ENCODE data around the gene LRFN4. TPM values are rescaled to one million over a fixed set of nuclear protein-coding genes. Genes with fewer than 3 reads are reported as not detected.

The LRFN4 gene
- total RNA-seq, 1 donor from 2014 or later = 22.0 TPM

- intact Hi-C loops (cut with micrococcal nuclease) = no loop called here
Measured at GRCh38 chr11:66868726-66869566, 12.1 kb downstream of the LRFN4 start.

DNA sequence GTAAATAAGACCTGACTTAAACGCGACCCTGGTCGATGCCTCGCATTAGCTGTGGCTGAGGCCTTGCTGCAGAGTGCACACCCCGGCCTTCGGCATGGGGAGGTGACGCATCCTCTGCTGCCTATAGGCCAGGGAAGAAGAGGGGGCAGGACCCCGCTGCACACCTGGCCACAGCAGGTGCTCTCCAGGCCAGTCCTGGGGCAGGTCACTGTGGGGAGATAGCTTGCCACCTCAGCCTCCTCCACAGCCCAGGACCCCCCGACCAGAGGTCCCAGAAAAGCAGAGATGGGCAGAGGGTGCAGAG, 12.7 kb downstream of the LRFN4 start:
- intact Hi-C loops (cut with micrococcal nuclease) = no loop called here

GRCh38 chr11:66870131-66870530, 13.3 kb downstream of the LRFN4 start:
- intact Hi-C loops (cut with micrococcal nuclease) = no loop called here

GRCh38 chr11:66870616-66871520, 14.0 kb downstream of the LRFN4 start:
- intact Hi-C loops (cut with micrococcal nuclease) = no loop called here

- intact Hi-C loops (cut with micrococcal nuclease) = no loop called here
Measured at GRCh38 chr11:66871521-66871901, 14.6 kb downstream of the LRFN4 start.

- intact Hi-C loops (cut with micrococcal nuclease) = no loop called here
Measured at GRCh38 chr11:66874232-66874631, 17.4 kb downstream of the LRFN4 start.

- intact Hi-C loops (cut with micrococcal nuclease) = no loop called here
Measured at GRCh38 chr11:66875378-66875777, 18.5 kb downstream of the LRFN4 start.

DNA sequence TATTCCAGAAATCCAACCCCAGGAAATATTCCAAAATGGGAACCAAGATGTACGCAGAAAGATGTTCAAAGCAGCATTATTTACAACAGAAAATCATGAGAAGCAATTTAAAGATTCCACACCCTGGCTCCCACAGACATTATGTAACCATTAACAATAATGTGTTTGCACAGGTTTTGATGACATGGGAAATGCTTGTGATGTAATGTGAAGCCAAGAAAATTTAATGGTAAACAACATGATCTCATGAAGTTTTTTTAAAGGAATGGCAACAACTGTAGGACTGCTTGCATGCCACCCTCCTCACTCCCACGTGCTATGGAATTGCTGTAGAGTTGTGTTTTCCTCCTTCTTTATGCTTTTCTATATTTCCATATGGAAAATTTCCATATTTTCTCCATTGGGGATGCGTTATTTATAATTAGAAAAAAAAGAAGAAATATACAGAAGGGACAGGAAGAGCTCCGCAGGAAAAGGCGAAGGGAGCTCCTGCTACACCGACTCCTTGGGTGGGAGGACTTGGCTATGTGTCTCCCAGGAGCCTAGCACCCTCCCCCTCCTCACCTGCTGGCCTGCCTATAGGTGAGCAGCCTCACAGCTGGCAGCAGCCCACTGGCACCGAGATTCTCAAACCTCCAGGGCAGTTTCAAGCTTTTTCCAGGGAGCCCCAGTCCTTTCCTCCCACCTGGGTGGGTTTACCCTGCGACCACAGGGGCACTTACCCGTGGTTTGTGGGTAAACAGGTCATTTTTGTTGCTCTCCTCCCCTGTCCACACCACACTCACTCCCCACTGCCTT, 20.9 kb downstream of the LRFN4 start:
- intact Hi-C loops (cut with micrococcal nuclease) = no loop called here

DNA sequence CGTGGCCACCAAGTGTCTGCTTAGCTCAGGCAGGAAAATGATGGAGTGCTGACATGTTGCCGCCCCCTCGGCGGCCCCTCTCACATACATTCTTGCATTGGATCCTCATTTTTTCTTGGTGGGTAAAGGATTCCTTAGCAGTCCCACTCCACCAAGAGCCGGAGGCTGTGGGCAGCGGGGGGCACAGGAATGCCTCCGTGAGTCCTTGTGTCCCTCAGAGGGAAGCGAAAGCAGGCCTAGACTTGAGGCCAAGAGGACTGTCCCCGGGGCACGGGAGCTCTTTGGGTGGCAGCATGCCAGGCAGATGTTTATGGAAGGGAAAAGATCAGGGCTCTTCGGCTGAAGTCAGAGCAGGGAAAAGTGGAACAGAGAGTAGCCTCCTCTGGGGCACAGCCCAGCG, 21.6 kb downstream of the LRFN4 start:
- intact Hi-C loops (cut with micrococcal nuclease) = no loop called here

GRCh38 chr11:66879000-66879399, 22.1 kb downstream of the LRFN4 start:
- intact Hi-C loops (cut with micrococcal nuclease) = no loop called here

DNA sequence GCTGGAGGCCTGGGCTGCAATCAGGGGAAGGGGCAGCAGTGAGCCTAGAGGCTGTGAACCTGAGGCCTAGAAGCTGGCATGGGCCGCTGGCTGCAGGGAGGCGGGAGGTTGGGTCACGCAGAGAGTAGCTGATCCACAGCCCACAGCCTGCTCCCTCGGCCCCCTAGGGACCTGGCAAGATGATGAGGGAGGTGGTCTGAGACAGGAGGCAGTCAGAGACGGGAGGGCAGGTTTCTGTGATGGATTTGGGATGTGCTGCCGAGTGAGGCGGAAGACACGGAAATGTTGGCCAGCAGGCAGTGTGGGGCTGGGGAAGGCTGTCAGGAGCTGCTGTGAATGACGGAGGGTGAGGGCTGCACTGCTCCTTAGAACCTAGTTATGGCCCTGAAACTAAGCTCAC, 22.7 kb downstream of the LRFN4 start:
- intact Hi-C loops (cut with micrococcal nuclease) = no loop called here

DNA sequence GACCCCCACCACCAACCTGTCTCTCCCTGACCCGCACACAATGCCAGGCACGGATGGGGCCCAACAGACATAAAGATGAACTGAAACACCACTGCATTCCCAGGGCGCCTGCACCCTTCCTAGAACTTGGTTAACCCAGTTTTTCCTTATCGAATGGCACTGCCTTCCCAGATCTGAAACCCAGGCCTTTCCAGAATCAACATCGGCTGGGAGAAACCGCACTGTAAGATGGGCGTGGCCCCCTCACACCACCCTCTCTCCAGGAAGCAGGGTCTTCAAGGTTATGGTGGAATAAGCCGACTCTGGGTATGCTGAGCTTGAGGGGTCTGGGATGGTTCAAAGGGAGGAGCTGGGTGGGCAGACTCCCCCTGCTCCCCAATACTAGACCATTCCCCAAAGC, 23.1 kb downstream of the LRFN4 start:
- intact Hi-C loops (cut with micrococcal nuclease) = no loop called here

DNA sequence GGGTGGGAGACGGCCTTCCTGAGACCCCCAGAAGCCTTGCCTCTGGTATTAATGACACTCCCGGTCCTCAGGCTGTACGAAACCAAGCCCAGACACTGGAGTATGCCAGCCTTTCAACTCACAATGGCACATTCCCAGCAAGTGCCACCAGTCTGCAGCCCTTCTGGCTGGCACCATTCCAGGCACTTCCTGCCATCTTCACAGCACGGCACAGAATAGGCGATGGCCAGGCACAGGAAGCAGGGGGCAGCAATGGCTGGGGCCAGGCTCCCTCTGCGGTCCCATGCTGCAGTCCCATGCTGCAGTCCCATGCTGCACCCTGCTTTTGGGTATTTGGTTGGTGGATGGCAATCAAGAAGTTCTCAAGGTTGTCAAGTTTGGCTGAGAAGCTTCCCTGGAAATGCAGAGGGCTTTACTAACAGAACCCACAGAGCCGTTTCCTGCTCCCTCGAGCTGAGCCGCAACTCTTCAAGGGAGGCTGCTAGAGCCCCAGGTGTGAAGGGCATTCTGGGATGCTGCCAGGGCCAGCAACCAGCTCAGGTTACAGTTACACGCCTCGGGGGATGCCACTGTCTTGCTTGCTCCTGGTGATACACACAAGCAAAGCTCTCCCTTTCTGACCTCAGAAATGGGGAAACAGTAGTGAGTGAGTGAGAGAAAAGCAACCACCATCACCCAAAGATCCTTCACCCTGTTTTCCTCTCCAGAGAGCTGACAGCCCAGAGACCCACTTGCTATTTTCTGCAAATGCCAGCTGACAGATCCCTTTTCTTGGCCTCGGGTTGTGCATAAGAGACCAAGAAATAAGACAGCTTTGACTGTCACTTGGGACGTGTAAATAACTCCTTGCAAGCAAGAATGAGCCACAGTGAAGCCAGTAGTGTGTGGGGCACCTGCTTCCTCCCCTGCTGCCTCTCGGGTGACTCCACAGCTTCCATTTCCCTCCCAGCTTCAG, 23.9 kb downstream of the LRFN4 start:
- intact Hi-C loops (cut with micrococcal nuclease) = no loop called here

GRCh38 chr11:66881451-66881835, 24.6 kb downstream of the LRFN4 start:
- intact Hi-C loops (cut with micrococcal nuclease) = no loop called here

- intact Hi-C loops (cut with micrococcal nuclease) = no loop called here
Measured at GRCh38 chr11:66881927-66882452, 25.1 kb downstream of the LRFN4 start.

- intact Hi-C loops (cut with micrococcal nuclease) = loop anchor here (1.0 kb wide), 1 partner anchor 188 kb away; no protein-coding TSS in a partner anchor
Measured at GRCh38 chr11:66882561-66883015, 25.7 kb downstream of the LRFN4 start.

DNA sequence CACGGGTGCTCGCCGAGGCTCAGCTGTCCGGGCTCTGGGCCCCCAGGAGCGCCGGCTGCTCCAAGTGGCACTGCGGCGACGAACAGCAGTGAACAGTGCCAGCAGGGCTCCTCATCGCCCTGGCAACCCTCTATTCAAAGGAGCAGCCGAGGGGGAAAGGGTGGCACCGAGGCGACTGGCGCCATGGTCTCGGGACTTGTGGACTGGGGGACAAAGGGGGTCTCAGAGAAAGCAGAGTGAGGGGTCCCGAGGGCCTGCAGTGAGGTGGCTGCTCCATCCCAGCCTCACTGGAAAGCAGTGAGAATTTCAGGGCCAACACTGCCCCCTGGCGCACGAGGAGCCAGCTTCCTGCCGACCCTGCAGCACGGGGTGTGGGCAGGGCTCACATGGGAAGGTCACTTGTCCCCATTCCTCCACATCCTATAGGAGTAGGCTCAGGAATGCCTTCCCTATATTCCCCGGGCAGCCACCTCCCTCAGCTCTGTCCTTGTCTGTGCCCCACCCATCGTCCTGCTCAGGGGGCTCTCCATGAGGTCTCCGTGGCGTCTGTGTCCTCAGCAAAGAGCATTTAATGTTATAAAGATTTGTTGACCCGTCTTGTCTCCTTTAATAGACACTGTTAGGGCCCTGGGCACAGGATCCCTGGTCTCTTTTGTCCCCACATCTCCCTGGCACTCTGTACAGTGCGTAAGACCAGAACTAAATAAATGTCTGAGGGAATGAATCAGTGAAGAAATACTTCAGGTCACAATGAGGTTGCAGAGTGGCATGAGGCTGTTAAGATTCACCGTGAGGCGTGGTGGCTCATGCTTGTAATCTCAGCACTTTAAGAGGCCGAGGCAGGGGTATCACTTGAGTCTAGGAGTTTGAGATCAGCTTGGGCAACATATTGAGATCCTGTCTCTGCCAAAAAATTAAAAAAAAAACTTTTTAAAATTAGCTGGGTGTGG, 26.4 kb downstream of the LRFN4 start:
- intact Hi-C loops (cut with micrococcal nuclease) = loop anchor here (1.0 kb wide), 1 partner anchor 189 kb away; no protein-coding TSS in a partner anchor

DNA sequence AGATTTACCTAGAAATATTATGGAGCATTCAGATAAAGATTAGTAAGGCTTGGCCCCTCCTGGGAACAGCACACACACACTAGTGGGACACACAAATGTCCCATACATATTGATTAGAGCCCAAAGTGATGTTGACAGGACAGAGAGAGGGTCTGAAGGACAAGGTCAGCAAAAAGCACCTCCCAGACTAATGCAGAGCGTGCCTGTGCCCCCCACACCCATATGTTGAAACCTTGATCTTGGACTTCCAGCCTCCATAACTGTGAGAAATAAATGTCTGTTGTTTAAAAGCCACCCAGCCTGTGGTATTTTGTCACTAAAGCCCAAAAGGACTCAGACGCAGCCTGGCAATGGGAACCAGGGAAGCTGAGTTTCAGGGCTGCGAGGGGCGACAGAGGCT, 27.6 kb downstream of the LRFN4 start:
- intact Hi-C loops (cut with micrococcal nuclease) = no loop called here

DNA sequence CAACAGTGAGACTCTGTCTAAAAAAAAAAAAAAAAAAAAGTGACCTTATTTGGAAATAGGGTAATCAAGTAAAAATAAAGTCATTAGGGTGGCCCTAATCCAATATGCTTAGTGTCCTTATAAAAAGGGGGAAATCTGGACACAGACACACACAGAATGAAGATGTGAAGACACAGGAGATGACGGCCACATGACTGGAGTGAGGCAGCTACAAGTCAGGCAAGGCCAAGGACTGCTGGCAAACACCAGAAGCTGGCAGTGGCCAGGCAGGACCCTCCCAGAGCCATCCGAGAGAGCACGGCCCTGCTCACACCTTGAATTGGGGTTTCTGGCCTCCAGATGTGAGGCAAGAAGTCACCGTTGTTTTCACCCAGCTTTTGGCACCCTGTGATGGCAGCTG, 28.6 kb downstream of the LRFN4 start:
- intact Hi-C loops (cut with micrococcal nuclease) = no loop called here

Data from T-helper 2 cell treated with Interferon-gamma antibody and Interleukin-4, amounts not matched to agents 100 ng/mL and 5 ng/mL, for 36 hours (primary cell).